Suprapubic skin (tissue), 4 donors: ENCODE data around the gene LYZL6.
"Not testable (repeated sequence)": the region's sequence is repeated elsewhere in the genome, so short reads cannot be mapped to it uniquely, and the experiment has no call there.

Experiments used
- CTCF ChIP-seq, 2 donors: fragments of 200-600 bp in 1 of 2; fragments of 450-650 bp in 1 of 2; sonication (generic) in 1 of 2; IDR thresholded peaks; one replicate each; pipeline ENCODE4 v1.5.1; 2016 to 2019; ENCODE audit warnings: antibody characterized with exemption in 2 of 2, mild to moderate bottlenecking in 1 of 2, moderate library complexity in 1 of 2
- EP300 ChIP-seq: sonication (generic); formaldehyde crosslinking; IDR thresholded peaks from one replicate; pipeline ENCODE4 v1.6.1; 2017; ENCODE audit warnings: antibody characterized with exemption
- POLR2A ChIP-seq, 2 donors: fragments of 450-650 bp; IDR thresholded peaks; one replicate each; pipeline ENCODE4 v1.6.1; 2017; ENCODE audit warnings: antibody characterized with exemption in 2 of 2, mild to moderate bottlenecking in 2 of 2, moderate library complexity in 2 of 2
- POLR2AphosphoS5 ChIP-seq, 3 donors: sonication (generic); formaldehyde crosslinking; IDR thresholded peaks; one replicate each; pipeline ENCODE4 v1.6.1; 2017; ENCODE audit warnings: antibody characterized with exemption in 3 of 3

GRCh38 chr17:35897772-35898171 lies 45.7 kb downstream of the LYZL6 start:
- not testable (repeated sequence) for TF ChIP-seq EP300; CTCF (IDR thresholded peaks at IDR 0.05); POLR2A (IDR thresholded peaks at IDR 0.05); POLR2AphosphoS5 (IDR thresholded peaks at IDR 0.05)
